Measurements from ENCODE around the gene KRTAP10-9. TPM values are rescaled to one million over a fixed set of nuclear protein-coding genes. Genes with fewer than 3 reads are reported as not detected.

KRTAP10-9 gene
- total and polyA plus RNA-seq, 2 donors from 2014 or later, result not detected

DNA sequence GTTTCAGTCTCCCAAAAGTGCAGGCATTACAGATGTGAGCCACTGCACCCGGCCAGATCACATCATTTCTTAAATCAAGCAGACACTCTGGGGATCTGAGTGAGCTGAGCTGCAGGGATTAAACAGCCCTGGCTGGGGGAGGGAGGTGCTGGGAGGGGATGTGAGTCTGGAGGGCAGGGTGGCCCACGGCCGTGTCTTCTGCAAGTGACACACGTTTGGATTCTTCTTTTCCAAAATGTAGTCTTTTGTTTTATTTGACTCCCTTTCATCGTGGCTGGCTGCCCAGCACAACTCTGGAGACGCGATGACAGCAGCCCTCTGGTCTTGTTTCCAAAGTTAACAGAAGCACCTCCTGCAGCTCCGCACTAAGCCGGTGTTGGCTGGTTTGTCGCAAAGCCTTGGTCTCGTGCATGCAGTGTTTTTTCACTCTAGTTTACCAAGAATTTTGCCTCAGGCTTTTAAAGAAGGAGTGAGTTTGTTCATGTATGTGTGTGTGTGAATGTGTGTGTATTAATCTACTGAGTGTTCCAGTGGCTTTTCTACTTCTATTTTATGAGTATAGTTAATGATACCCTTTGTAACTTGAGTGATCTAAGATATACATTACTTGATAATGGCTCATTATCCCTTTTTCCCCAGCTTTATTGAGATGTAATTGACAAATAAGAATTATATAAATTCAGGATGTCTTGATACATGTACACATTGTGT is 43.6 kb upstream of the KRTAP10-9 start:
- no peak for FAIRE-seq
- peak in 3 of 5 donors; percentile 57 to 78 (median 61) for DNase-seq
- H3K4me1 ChIP-seq (ENCODE audit: control insufficient read depth in 2 of 3, insufficient read depth in 2 of 3, low read depth in 1 of 3, low read length in 3 of 3), result no peaks in the 10 kb centered on the region
- no peak overlapping the region for H3K27ac ChIP-seq (ENCODE audit: low read depth in 2 of 2, low read length in 2 of 2)
- intact Hi-C loops (cut with DNase I), result no loop called here
- no peak overlapping the region for H3K4me3 ChIP-seq (ENCODE audit: low read length in 3 of 3)
- TF ChIP-seq, protein P1, sequence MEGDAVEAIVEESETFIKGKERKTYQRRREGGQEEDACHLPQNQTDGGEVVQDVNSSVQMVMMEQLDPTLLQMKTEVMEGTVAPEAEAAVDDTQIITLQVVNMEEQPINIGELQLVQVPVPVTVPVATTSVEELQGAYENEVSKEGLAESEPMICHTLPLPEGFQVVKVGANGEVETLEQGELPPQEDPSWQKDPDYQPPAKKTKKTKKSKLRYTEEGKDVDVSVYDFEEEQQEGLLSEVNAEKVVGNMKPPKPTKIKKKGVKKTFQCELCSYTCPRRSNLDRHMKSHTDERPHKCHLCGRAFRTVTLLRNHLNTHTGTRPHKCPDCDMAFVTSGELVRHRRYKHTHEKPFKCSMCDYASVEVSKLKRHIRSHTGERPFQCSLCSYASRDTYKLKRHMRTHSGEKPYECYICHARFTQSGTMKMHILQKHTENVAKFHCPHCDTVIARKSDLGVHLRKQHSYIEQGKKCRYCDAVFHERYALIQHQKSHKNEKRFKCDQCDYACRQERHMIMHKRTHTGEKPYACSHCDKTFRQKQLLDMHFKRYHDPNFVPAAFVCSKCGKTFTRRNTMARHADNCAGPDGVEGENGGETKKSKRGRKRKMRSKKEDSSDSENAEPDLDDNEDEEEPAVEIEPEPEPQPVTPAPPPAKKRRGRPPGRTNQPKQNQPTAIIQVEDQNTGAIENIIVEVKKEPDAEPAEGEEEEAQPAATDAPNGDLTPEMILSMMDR (IDR thresholded peaks at IDR 0.05; ENCODE audit: borderline replicate concordance, extremely low read depth, insufficient read depth), result no peak
- H3K27me3 ChIP-seq (ENCODE audit: control insufficient read depth, insufficient read depth, low read length), result no peaks in the 10 kb centered on the region
- H3K9ac ChIP-seq (ENCODE audit: low read length in 3 of 3), result no peak overlapping the region
- peaks cover 0 to 2% (median 0%) of the 10 kb centered on the region in 3 donors for H3K9me3 ChIP-seq (ENCODE audit: control insufficient read depth in 2 of 3, insufficient read depth in 1 of 3, low read length in 3 of 3)
- H3K36me3 ChIP-seq (ENCODE audit: control insufficient read depth in 2 of 3, insufficient read depth in 3 of 3, low read length in 3 of 3), result no peaks in the 10 kb centered on the region

GRCh38 chr21:44583800-44584147 is 43.1 kb upstream of the KRTAP10-9 start:
- H3K27ac ChIP-seq (ENCODE audit: low read depth in 2 of 2, low read length in 2 of 2), result no peak overlapping the region
- H3K9me3 ChIP-seq (ENCODE audit: control insufficient read depth in 2 of 3, insufficient read depth in 1 of 3, low read length in 3 of 3), result peaks cover 0 to 2% (median 0%) of the 10 kb centered on the region in 3 donors
- TF ChIP-seq, protein P1 (IDR thresholded peaks at IDR 0.05; ENCODE audit: borderline replicate concordance, extremely low read depth, insufficient read depth), result no peak
- no peaks in the 10 kb centered on the region for H3K4me1 ChIP-seq (ENCODE audit: control insufficient read depth in 2 of 3, insufficient read depth in 2 of 3, low read depth in 1 of 3, low read length in 3 of 3)
- no peaks in the 10 kb centered on the region for H3K36me3 ChIP-seq (ENCODE audit: control insufficient read depth in 2 of 3, insufficient read depth in 3 of 3, low read length in 3 of 3)
- DNase-seq (no peak), FAIRE-seq (no peak)
- no peaks in the 10 kb centered on the region for H3K27me3 ChIP-seq (ENCODE audit: control insufficient read depth, insufficient read depth, low read length)
- no peak overlapping the region for H3K9ac ChIP-seq (ENCODE audit: low read length in 3 of 3)
- H3K4me3 ChIP-seq (ENCODE audit: low read length in 3 of 3), result no peak overlapping the region
- intact Hi-C loops (cut with DNase I), result no loop called here

DNA sequence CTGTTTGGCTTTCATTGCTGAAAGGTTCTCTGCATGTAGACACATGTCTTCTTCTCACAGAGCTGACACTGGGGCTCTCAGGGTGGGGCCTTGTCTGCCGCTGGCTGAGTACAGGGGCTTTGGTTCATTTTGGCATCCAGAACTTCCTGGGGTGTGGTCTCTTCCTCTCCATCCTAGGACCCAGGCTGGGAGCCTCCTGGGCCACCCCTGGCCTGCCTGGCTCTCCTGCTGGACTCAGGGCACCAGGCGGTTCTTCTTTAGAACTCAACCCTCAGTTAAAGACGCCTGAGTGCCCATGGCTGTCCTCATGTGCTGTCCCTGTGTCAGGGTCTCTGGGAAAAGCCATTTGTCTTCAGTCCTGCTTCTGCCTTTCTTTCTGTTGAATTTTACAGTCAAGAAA is 41.0 kb upstream of the KRTAP10-9 start:
- Histone ChIP-seq H3K4me1 (ENCODE audit: control insufficient read depth in 2 of 3, insufficient read depth in 2 of 3, low read depth in 1 of 3, low read length in 3 of 3) (no peaks in the 10 kb centered on the region), H3K36me3 (ENCODE audit: control insufficient read depth in 2 of 3, insufficient read depth in 3 of 3, low read length in 3 of 3) (no peaks in the 10 kb centered on the region), H3K27ac (ENCODE audit: low read depth in 2 of 2, low read length in 2 of 2) (no peak overlapping the region), H3K27me3 (ENCODE audit: control insufficient read depth, insufficient read depth, low read length) (no peaks in the 10 kb centered on the region), H3K9me3 (ENCODE audit: control insufficient read depth in 2 of 3, insufficient read depth in 1 of 3, low read length in 3 of 3) (peaks cover 0 to 1% (median 0%) of the 10 kb centered on the region in 3 donors), H3K4me3 (ENCODE audit: low read length in 3 of 3) (no peak overlapping the region), H3K9ac (ENCODE audit: low read length in 3 of 3) (no peak overlapping the region)
- intact Hi-C loops (cut with DNase I), result no loop called here
- FAIRE-seq (no peak), DNase-seq (no peak)
- TF ChIP-seq, protein P1 (IDR thresholded peaks at IDR 0.05; ENCODE audit: borderline replicate concordance, extremely low read depth, insufficient read depth), result no peak
